Activated naive CD8-positive, alpha-beta T cell (primary cell): ENCODE results near the gene CADM1.

ENCODE experiments used
- H3K27ac Mint-ChIP-seq: one replicate; pipeline ENCODE4 v1.8.0; 2021; ENCODE audit warnings: mixed read lengths
- H3K27me3 Mint-ChIP-seq: one replicate; pipeline ENCODE4 v1.8.0; 2021; ENCODE audit warnings: mixed read lengths
- H3K36me3 Mint-ChIP-seq: one replicate; pipeline ENCODE4 v1.8.0; 2021; ENCODE audit warnings: mixed read lengths
- H3K4me1 Mint-ChIP-seq: one replicate; pipeline ENCODE4 v1.8.0; 2021; ENCODE audit warnings: low read depth, mixed read lengths
- H3K4me3 Mint-ChIP-seq: one replicate; pipeline ENCODE4 v1.8.0; 2021; ENCODE audit warnings: mild to moderate bottlenecking, mixed read lengths
- H3K9me3 Mint-ChIP-seq: one replicate; pipeline ENCODE4 v1.8.0; 2021; ENCODE audit warnings: low read depth, mixed read lengths

CADM1 gene

DNA sequence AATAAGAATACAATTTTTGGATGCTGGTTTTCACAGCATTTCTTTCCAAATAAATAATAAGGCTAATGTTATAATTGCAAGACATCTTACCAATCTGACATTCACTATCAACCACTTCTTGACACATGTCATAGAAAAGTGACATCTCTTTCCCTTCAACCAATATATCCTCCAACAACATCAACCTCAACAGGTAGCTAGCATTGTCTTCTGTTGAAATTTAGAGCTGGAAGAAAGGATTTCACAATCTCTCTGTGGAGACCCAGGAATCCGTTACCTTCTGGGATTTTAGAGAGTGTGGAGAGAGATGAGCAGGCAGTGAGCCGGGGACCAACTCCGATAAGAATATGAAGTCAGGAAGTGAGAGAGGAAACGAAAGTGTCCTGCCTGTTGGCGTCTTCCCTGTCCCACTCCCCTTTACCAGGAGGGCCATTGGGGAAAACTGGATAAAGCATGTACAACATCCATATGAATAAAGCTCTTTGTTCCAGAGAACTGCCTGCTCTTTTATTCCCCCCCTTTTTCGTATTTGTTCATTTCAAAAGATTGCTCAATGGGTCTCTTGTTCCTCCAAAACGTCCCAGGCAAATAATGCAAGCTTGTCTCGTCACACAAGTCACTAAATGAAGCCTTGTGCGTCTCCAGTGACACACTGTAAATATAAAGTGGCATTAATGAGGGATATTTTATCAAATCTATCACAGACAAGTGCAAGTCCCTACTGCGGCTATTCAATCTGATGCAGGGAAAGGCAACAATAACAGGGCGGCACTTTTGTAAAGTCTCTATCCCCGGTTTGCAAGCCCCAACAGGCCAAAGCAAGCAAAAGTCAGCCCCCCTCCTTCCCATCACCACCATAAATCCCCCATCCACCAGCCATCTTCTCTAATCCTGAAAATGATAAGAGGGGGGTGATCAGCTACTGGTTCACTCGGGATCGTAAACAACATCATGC lies 3.4 kb downstream of the CADM1 start:
- H3K4me1 Mint-ChIP-seq: peaks cover 9% of the 10 kb centered on the region
- no peaks in the 10 kb centered on the region for H3K36me3 Mint-ChIP-seq
- H3K9me3 Mint-ChIP-seq: no peaks in the 10 kb centered on the region
- H3K27me3 Mint-ChIP-seq: peaks cover 24% of the 10 kb centered on the region
- no peak overlapping the region for H3K4me3 Mint-ChIP-seq
- no peak overlapping the region for H3K27ac Mint-ChIP-seq

GRCh38 chr11:115499891-115500290 lies 4.3 kb downstream of the CADM1 start:
- H3K27me3 Mint-ChIP-seq: peaks cover 19% of the 10 kb centered on the region
- H3K9me3 Mint-ChIP-seq: no peaks in the 10 kb centered on the region
- H3K4me3 Mint-ChIP-seq: no peak overlapping the region
- H3K27ac Mint-ChIP-seq: no peak overlapping the region
- no peaks in the 10 kb centered on the region for H3K36me3 Mint-ChIP-seq
- peaks cover 6% of the 10 kb centered on the region for H3K4me1 Mint-ChIP-seq

DNA sequence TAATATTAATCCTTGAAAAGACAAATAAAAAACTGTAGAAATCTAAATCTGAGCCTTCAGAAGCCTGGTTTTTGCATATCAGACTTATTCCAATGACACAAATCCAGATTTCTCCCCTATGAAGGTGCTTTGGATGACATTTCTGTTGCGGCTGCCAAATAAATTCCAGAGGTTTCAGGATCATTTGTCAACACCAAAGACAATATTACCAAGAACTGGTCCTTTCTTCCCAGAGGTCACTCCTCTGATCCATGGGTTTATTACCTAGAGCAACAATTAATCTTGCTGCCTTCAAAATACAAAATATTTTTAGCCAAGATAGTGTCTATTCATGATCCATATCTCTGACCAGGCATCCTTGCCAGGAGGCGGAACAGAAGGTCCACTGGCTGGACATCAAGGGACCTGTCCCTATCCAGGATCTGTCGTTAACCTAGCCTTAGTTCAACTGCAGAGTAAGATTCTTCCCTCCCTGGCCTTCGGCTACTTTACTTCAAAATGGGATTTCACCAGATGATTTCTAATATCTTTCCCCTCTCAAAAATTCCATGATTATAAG lies 4.9 kb downstream of the CADM1 start:
- no peak overlapping the region for H3K27ac Mint-ChIP-seq
- peaks cover 17% of the 10 kb centered on the region for H3K27me3 Mint-ChIP-seq
- H3K4me1 Mint-ChIP-seq: peaks cover 2% of the 10 kb centered on the region
- H3K36me3 Mint-ChIP-seq: no peaks in the 10 kb centered on the region
- H3K4me3 Mint-ChIP-seq: no peak overlapping the region
- no peaks in the 10 kb centered on the region for H3K9me3 Mint-ChIP-seq

DNA sequence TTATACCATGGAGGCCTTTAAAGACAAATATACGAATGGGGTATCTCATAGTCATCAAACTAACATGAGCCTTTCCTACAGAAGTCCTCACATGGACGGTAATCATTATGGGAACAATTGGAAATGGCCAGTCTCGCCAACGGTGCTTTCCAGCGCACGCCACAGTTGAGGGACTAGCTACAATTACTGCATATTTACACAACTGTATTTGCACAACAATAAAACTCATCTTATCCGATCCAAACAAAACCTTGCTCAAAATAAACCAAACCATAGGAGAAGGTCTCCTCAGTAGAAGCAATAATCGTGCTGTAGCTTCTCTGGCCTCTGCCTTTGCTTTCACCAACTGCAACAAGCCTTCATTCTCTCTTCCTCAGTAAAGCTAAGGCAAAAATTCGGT lies 5.9 kb downstream of the CADM1 start:
- Mint-ChIP-seq H3K9me3 (no peaks in the 10 kb centered on the region), H3K27ac (no peak overlapping the region), H3K4me3 (no peak overlapping the region), H3K4me1 (no peaks in the 10 kb centered on the region), H3K27me3 (peaks cover 16% of the 10 kb centered on the region), H3K36me3 (no peaks in the 10 kb centered on the region)

GRCh38 chr11:115497303-115497702 lies 6.9 kb downstream of the CADM1 start:
- Mint-ChIP-seq H3K4me3 (no peak overlapping the region), H3K4me1 (no peaks in the 10 kb centered on the region), H3K27me3 (peaks cover 16% of the 10 kb centered on the region), H3K9me3 (no peaks in the 10 kb centered on the region), H3K36me3 (no peaks in the 10 kb centered on the region), H3K27ac (no peak overlapping the region)

GRCh38 chr11:115496892-115497291 lies 7.3 kb downstream of the CADM1 start:
- Mint-ChIP-seq H3K27ac (no peak overlapping the region), H3K9me3 (no peaks in the 10 kb centered on the region), H3K27me3 (peaks cover 16% of the 10 kb centered on the region), H3K4me1 (no peaks in the 10 kb centered on the region), H3K4me3 (no peak overlapping the region), H3K36me3 (no peaks in the 10 kb centered on the region)

GRCh38 chr11:115493905-115494304 lies 10.3 kb downstream of the CADM1 start:
- Mint-ChIP-seq H3K4me3 (no peak overlapping the region), H3K4me1 (no peaks in the 10 kb centered on the region), H3K27ac (no peak overlapping the region), H3K36me3 (no peaks in the 10 kb centered on the region), H3K27me3 (peaks cover 20% of the 10 kb centered on the region), H3K9me3 (peaks cover 3% of the 10 kb centered on the region)

- Mint-ChIP-seq H3K27ac (no peak overlapping the region), H3K4me3 (no peak overlapping the region), H3K9me3 (peaks cover 3% of the 10 kb centered on the region), H3K27me3 (peaks cover 18% of the 10 kb centered on the region), H3K4me1 (no peaks in the 10 kb centered on the region), H3K36me3 (no peaks in the 10 kb centered on the region)
Observed at GRCh38 chr11:115493488-115493887, 10.7 kb downstream of the CADM1 start.

DNA sequence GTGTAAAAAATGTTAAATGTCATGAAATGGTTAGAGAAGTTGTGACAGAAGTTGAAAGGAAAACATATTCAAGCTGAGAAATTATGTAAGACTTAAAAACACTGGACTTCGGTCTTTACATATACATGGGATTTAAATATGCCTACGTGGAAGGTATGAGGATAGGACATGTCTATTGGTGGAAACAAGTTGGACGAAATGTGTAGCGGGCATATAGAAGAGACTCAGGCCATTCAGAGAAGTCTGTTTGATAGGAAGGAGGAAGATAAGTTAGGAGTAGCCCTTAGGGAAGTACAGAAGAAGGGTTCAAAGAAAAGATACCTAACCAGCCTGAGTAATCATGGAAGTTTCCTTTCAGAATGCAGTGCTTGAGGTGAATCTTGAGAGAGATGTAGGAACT lies 14.7 kb downstream of the CADM1 start:
- Mint-ChIP-seq H3K4me1 (no peaks in the 10 kb centered on the region), H3K9me3 (peaks cover 3% of the 10 kb centered on the region), H3K36me3 (no peaks in the 10 kb centered on the region), H3K27ac (no peak overlapping the region), H3K27me3 (peaks cover 14% of the 10 kb centered on the region), H3K4me3 (no peak overlapping the region)

GRCh38 chr11:115488945-115489344 lies 15.3 kb downstream of the CADM1 start:
- Mint-ChIP-seq H3K27ac (no peak overlapping the region), H3K4me1 (no peaks in the 10 kb centered on the region), H3K9me3 (peaks cover 3% of the 10 kb centered on the region), H3K27me3 (peaks cover 14% of the 10 kb centered on the region), H3K36me3 (no peaks in the 10 kb centered on the region), H3K4me3 (no peak overlapping the region)

DNA sequence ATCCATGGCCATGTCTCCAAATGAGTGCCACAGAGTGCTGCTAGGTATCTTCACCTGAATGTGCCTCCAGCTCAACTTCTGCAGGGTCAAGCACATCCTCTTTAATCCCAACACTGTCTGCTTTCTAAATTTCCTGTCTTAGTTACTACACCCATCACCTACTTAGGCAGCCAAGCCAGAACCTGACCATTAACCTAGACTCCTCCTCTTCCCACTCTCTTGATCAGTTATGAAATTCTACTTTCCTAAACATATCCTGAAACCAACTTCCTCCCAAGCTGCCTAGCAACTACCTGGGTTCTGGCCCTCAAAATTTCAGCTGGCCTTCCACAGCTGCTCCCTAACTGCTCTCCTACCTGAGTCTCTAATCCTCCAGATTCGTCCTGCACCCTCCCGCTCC lies 22.7 kb downstream of the CADM1 start:
- H3K4me1 Mint-ChIP-seq: no peaks in the 10 kb centered on the region
- H3K27ac Mint-ChIP-seq: no peak overlapping the region
- peaks cover 1% of the 10 kb centered on the region for H3K27me3 Mint-ChIP-seq
- H3K36me3 Mint-ChIP-seq: no peaks in the 10 kb centered on the region
- no peak overlapping the region for H3K4me3 Mint-ChIP-seq
- H3K9me3 Mint-ChIP-seq: no peaks in the 10 kb centered on the region

- H3K4me3 Mint-ChIP-seq: no peak overlapping the region
- no peaks in the 10 kb centered on the region for H3K36me3 Mint-ChIP-seq
- H3K27me3 Mint-ChIP-seq: peaks cover 1% of the 10 kb centered on the region
- H3K4me1 Mint-ChIP-seq: no peaks in the 10 kb centered on the region
- H3K27ac Mint-ChIP-seq: no peak overlapping the region
- no peaks in the 10 kb centered on the region for H3K9me3 Mint-ChIP-seq
Observed at GRCh38 chr11:115480611-115481010, 23.6 kb downstream of the CADM1 start.

GRCh38 chr11:115477410-115477809 lies 26.8 kb downstream of the CADM1 start:
- Mint-ChIP-seq H3K4me1 (no peaks in the 10 kb centered on the region), H3K4me3 (no peak overlapping the region), H3K36me3 (no peaks in the 10 kb centered on the region), H3K27ac (no peak overlapping the region), H3K27me3 (peaks cover 2% of the 10 kb centered on the region), H3K9me3 (no peaks in the 10 kb centered on the region)

DNA sequence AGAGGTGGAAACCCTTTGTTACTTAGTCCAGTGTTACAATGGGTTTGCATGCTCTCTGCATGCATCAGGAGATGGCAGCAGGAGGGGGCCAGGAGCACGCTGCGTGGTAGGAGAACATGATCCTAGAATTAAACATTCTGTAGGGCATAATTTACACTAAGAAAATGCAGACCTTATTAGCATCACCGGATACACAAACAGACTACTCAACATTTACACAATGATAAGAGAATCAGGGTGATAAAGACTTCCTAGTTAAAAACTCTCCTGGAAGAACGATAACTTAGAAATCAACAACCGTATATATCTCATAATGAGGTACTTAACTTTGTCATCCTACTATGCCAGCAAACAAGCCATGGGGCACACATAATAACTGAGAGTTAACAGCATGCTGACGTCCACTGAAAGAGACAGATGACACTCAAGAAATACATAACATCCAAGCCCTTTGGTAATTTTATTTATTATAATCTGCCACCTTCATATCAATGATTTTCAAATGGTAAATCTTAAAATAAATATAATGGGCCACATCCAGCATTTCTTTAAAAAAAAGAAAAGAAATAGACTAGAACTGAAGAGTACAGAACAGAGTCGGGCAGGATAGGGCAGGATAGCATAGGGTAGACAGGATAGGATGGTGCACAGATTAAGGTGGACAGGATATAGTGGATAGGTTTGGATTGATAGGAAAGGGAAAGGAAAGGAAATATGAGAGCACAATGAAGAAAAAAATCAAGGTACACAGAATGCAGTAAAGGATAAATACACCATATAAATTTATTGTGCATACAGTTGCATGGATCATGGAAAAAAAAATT lies 27.5 kb downstream of the CADM1 start:
- no peaks in the 10 kb centered on the region for H3K4me1 Mint-ChIP-seq
- no peaks in the 10 kb centered on the region for H3K36me3 Mint-ChIP-seq
- no peak overlapping the region for H3K27ac Mint-ChIP-seq
- H3K9me3 Mint-ChIP-seq: peaks cover 4% of the 10 kb centered on the region
- H3K4me3 Mint-ChIP-seq: no peak overlapping the region
- H3K27me3 Mint-ChIP-seq: peaks cover 4% of the 10 kb centered on the region

DNA sequence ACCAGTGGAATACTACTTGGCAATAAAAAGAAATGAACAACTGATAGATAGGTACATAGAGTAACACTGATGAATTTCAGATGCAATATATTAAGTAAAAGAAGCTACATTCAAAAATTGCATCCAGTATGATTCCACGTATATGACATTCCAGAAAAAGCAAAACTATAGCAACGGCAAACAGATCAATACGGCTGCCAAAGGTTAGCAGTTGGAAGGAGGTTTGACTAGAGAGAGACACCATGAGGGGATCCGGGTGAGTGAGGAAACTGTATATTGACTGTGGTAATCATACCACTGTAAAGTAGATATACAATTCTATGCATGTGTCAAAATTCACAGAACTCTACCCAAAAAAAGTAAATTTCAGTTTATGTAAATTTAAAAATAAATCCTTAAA lies 28.7 kb downstream of the CADM1 start:
- Mint-ChIP-seq H3K4me1 (no peaks in the 10 kb centered on the region), H3K9me3 (peaks cover 6% of the 10 kb centered on the region), H3K36me3 (no peaks in the 10 kb centered on the region), H3K27ac (no peak overlapping the region), H3K27me3 (peaks cover 5% of the 10 kb centered on the region), H3K4me3 (no peak overlapping the region)
